Measurements from ENCODE around the gene MARVELD3.
"Not testable (repeated sequence)": the region's sequence is repeated elsewhere in the genome, so short reads cannot be mapped to it uniquely, and the experiment has no call there.

The MARVELD3 gene

GRCh38 chr16:71672803-71673581 lies 47.0 kb downstream of the MARVELD3 start:
- DNase-seq: no peak

- DNase-seq: no peak
These were observed 47.6 kb downstream of the MARVELD3 start for GRCh38 chr16:71673582-71673973.

GRCh38 chr16:71674229-71674628 lies 48.2 kb downstream of the MARVELD3 start:
- DNase-seq: no peak

GRCh38 chr16:71675380-71675779 lies 49.4 kb downstream of the MARVELD3 start:
- no peak for DNase-seq

- no peak for DNase-seq
These were observed 50.3 kb downstream of the MARVELD3 start for GRCh38 chr16:71676236-71676635.

GRCh38 chr16:71681360-71681759 lies 55.4 kb downstream of the MARVELD3 start:
- no peak for DNase-seq

- DNase-seq: not testable (repeated sequence)
These were observed 58.3 kb downstream of the MARVELD3 start for GRCh38 chr16:71684280-71684679.

Data from CD4-positive, alpha-beta T cell treated with Interleukin-17A for 1 hour (primary cell).